Glomerular visceral epithelial cell (primary cell): ENCODE data around the gene TCF12.

ENCODE experiments used
- DNase-seq: peaks from one replicate; pipeline ENCODE4 v3.0.0-alpha.2; 2016; ENCODE audit errors: extremely low spot score

The TCF12 gene

DNA sequence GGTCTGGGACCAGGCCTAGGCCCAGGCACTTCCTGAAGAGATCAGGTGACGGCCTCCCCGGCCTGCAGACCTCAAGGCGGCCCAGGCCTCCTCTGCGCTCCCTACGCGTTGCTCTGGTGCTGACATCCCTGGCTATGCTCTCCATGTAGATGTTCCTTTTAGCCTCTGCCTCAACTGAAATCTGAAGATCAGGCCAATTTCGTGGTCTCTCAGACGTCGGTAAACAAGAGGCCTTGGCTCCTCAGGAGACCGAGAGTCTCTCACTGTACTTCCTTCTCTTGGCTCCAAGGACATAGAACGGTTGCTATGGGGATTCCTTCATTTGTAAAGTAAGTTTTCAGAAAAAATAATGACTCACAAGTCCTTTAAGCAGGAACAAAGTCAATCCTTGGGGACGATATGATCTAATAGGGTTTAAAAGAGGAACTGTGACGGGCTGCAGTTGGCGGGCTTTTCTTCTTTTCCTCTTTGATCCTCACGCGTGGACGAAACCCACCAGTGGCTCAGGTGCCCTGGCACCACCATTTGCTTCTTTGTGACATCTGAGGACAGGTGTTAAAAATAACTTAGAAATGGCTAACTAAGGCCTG is 402.3 kb downstream of the TCF12 start:
- no peak for DNase-seq

- no peak for DNase-seq
Measured at GRCh38 chr15:57321485-57321884, 403.0 kb downstream of the TCF12 start.

DNA sequence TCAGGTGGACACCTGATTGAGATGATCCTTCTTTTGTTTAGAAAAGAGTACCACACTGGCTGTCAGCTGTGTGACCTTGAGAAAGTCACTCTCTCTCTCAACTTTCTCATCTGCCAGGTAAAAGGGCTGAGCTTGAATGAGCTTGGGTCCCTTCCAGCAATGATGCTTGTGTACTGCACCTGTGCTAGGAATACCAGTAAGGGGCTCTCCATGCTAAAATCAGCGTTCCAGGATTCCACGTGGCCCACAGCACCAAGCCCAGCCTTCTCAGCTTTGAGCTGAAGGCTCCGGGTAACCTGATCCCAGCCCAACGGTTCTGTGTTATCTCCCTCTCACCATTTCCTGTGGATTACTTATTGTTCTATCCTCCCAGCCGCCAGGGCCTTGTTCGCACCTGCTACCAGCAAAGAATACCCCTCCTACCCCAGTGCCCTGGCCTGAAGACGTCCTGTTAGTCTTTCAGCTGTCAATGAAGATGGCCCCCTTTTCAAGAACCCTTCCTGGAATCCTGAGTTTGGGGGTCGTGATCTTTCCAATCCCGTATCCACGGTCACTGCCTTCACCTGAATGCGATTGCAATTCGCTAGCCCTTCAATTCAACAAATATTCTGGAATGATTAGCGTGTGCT is 403.6 kb downstream of the TCF12 start:
- no peak for DNase-seq

GRCh38 chr15:57322602-57323250 is 404.3 kb downstream of the TCF12 start:
- DNase-seq, result no peak

DNA sequence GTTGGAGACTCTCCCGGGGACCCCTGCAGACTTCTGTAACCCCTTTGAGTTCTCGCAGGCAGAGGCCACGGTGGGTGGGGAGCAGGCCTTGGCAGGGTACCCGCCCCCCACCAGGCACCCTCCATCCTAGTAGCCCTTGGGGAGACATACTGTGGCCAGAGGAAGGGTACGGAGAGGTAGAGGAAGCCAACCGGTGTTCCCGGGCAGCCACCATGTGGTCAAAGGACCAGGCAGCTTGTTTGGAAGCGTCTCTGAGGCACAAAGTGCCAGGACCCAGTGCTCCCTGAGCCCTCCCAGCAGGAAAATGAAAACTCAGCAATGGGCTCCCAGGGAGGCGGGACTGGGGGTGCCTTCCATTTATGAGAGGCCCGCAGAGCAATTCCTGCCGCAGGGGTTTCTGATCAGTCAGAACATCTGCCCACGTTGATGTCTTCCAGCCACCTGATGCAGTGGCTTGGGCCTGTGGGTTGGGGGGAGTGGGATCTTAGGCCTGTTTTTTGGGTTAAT is 404.9 kb downstream of the TCF12 start:
- no peak for DNase-seq

DNA sequence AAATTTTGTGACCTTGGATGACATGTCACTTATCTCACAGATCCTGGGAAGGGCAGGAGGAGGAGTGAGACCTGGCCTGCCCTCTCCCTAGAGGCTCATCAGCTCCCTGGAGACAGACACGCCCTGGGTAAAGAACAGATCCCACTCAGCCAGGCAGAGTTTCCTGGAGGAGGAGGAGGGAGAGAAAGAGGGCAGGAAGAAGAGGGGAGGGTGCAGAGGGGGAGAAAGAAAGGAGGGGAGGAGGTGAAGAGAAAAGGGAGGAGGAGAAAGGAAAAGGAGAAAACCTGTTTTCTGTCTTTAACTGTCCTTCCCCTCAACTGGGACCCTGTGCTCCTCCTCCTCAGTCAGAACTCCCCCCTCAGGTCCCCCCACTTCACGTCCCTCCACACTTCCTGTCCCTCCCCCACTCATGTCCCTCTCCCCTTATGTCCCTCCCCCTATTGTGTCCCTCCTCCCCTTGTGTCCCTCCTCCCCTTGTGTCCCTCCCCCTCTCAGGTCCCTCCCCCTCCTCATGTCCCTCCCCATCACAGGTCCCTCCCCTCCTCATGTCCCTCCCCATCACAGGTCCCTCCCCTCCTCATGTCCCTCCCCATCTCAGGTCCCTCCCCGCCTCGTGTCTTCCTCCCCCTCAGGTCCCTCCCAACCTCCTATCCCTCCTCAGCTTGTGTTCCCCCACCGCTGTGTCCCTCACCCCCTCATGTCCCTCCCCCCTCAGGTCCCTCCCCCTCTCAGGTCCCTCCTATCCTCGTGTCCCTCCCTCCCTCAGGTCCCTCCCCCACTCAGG is 405.6 kb downstream of the TCF12 start:
- peak; percentile 92 for DNase-seq

DNA sequence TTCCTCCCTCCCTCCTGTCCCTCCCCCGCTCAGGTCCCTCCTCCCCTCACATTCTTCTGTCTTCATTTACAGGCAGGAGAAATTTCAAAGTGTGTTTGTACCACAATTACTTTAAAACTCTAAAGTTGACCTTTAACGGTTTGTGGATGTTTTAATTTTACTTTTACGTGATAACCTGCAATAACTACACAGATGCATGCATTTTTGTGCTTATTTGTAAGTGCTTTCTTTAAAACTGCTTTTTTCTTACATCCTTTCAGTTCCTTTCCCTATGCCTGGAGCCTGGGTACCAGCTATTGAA is 406.1 kb downstream of the TCF12 start:
- no peak for DNase-seq

- DNase-seq, result no peak
Measured at GRCh38 chr15:57324944-57325679, 406.7 kb downstream of the TCF12 start.

GRCh38 chr15:57326196-57326595 is 407.8 kb downstream of the TCF12 start:
- DNase-seq, result no peak

DNA sequence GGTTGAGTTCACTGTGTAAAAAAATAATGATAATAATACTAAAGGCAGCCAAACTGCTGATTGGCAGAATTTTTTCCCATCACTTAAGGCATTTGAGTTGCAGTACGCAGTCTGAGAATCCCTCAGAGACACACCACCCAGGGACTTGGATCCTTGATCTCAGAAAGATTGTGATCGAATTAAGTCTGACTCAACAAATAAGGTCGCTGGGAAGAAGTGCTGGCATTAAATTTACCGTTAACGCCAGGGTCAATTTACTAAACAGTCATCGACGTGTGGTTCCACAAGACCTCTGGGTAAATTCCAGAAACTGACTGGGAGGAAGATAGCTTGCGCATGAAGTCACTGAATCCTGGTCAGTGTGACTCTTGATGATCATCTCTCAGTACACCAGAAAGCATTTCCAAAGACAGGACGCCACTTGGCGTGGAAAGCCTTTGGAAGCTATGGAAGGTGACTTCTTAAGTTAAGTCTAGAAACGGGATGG is 409.6 kb downstream of the TCF12 start:
- DNase-seq, result peak; percentile 97

DNA sequence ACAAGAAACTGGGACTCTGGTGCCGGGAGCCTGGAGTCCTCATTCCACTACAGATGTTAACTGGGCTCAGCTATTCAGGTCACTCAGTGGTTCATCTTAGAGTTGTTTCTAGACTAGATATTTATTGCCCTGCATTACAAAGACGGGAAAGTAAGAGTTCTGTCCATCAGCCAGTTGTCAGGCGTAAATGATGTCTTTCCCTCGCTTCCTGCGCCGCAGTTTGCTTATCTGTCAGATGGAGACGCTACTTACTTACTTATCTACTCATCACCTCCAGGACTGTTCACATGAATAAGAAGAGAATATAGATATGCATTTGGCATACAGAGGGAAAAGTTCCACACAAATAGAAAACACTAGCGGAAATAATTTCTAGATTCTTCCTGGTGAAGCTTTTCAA is 410.0 kb downstream of the TCF12 start:
- DNase-seq, result no peak

DNA sequence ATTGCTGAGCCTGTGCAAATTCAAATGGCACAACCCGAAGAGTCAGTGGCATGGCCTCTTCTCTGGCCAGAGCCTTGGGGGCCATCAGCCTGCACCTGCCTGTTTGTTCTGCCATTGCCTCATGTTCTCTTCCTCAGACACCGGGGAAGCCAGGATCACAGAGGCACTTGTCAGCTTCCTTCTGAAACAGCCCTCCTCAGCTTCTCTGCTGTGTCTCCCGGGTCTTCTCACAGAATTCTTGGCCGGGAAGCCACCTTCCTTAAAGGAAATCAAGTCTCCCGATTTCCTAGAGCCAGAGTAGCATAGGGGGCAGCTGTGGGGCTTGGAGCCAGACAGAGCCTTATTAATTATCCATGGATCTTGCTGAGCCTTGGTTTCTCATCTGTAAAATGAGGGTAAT is 410.5 kb downstream of the TCF12 start:
- no peak for DNase-seq

- DNase-seq, result peak; percentile 86
Measured at GRCh38 chr15:57329582-57330367, 411.3 kb downstream of the TCF12 start.

- peak; percentile 37 for DNase-seq
Measured at GRCh38 chr15:57330619-57331340, 412.3 kb downstream of the TCF12 start.

- DNase-seq, result no peak
Measured at GRCh38 chr15:57332326-57332725, 413.9 kb downstream of the TCF12 start.

GRCh38 chr15:57333487-57333886 is 415.0 kb downstream of the TCF12 start:
- peak; percentile 75 for DNase-seq

GRCh38 chr15:57334257-57334656 is 415.8 kb downstream of the TCF12 start:
- peak; percentile 67 for DNase-seq

GRCh38 chr15:57335293-57335715 is 416.9 kb downstream of the TCF12 start:
- DNase-seq, result no peak

- no peak for DNase-seq
Measured at GRCh38 chr15:57335719-57336118, 417.3 kb downstream of the TCF12 start.

- no peak for DNase-seq
Measured at GRCh38 chr15:57337868-57338411, 419.5 kb downstream of the TCF12 start.
